GM10266 (cell line): ENCODE data around the gene PMPCA.

Experiments used
- DNase-seq: peaks from one replicate; pipeline ENCODE4 v3.0.0; 2012; ENCODE audit errors: extremely low spot score
- CTCF ChIP-seq: IDR thresholded peaks from 2 replicates; pipeline ENCODE4 v1.5.1; 2012; ENCODE audit warnings: mild to moderate bottlenecking, low read depth; ENCODE audit not compliant: control insufficient read depth, insufficient read depth; ENCODE audit errors: missing control alignments

The PMPCA gene

GRCh38 chr9:136441681-136442245, 31.3 kb downstream of the PMPCA start:
- no peak for DNase-seq
- TF ChIP-seq CTCF: no peak

GRCh38 chr9:136442265-136442664, 31.8 kb downstream of the PMPCA start:
- no peak for TF ChIP-seq CTCF
- DNase-seq: no peak

GRCh38 chr9:136443087-136443486, 32.6 kb downstream of the PMPCA start:
- TF ChIP-seq CTCF: no peak

GRCh38 chr9:136443687-136444086, 33.2 kb downstream of the PMPCA start:
- no peak for TF ChIP-seq CTCF
- DNase-seq: no peak

More at GRCh38 chr9:136443087-136443486, 32.6 kb downstream of the PMPCA start:
- DNase-seq: no peak

- no peak for TF ChIP-seq CTCF
- DNase-seq: no peak
Measured at GRCh38 chr9:136444102-136444501, 33.6 kb downstream of the PMPCA start.

GRCh38 chr9:136445799-136446198, 35.3 kb downstream of the PMPCA start:
- TF ChIP-seq CTCF: no peak
- no peak for DNase-seq

GRCh38 chr9:136447173-136447778, 36.8 kb downstream of the PMPCA start:
- DNase-seq: no peak
- TF ChIP-seq CTCF: no peak
